GM21717 (cell line): ENCODE measurements around the gene ZNF654.

Source experiments
- ATAC-seq: cut with Tn5 transposase; IDR thresholded peaks from one replicate; pipeline ENCODE4 v1.9.1; 2021; ENCODE audit warnings: mild to moderate bottlenecking, moderate library complexity; ENCODE audit not compliant: unreplicated experiment

ZNF654 gene

GRCh38 chr3:88191872-88192409 lies 132.9 kb downstream of the ZNF654 start:
- no peak for ATAC-seq

- ATAC-seq = no peak
Observed at GRCh38 chr3:88192631-88193030, 133.6 kb downstream of the ZNF654 start.
